NB4 (cell line): ENCODE results near the gene CAVIN1.

ENCODE experiments used
- CTCF ChIP-seq: IDR thresholded peaks from one replicate; pipeline ENCODE4 v1.5.1; 2012; ENCODE audit warnings: low read depth, low read length
- MYC ChIP-seq: IDR thresholded peaks from 2 replicates; pipeline ENCODE4 v1.6.1; 2011; ENCODE audit warnings: low read depth, low read length

DNA sequence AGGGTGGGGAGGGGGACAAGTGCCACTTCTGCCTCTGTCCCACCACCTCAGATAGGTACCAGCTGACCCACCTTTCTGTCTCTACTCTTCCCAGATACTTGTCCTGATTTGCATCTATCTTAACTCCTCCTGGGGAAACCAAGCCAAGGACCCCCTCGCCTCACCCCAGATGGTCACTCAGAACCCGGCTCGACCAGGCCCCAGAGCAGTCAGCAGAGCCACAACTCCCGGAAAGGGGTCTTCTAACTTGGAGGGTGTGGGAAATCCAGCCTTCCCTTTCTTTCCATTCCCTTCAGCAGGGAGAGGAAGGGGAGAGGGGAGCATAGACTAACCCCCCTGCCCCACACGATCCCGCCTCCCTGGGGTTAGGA is 1.9 kb downstream of the CAVIN1 start:
- TF ChIP-seq CTCF (no peak), MYC (no peak)
